ENCODE data around the gene TAP1. TPM values are rescaled to one million over a fixed set of nuclear protein-coding genes. Genes with fewer than 3 reads are reported as not detected.

TAP1 gene
- total and polyA plus RNA-seq, 9 of the 15 experiments (the other 6 are each of a cell fraction or from before 2014, with no cell fraction given) = 1.3 to 6.0 (median 4.2) TPM

GRCh38 chr6:32843979-32844838 lies 9.3 kb downstream of the TAP1 start, which contains the start of gene PSMB8 (continued):
- no peak for TF ChIP-seq GTF3C2 (IDR thresholded peaks at IDR 0.05; ENCODE audit: borderline replicate concordance, extremely low read depth, insufficient read length)
- no peak for TF ChIP-seq ZNF589 (CRISPR knock-in tag; IDR thresholded peaks at IDR 0.05; ENCODE audit: low read depth)
- TF ChIP-seq ZBTB33 (CRISPR knock-in tag; IDR thresholded peaks at IDR 0.05) = peak; percentile 94; the same call in 1 of the 2 replicates
- no peak for TF ChIP-seq ZNF639 (CRISPR knock-in tag; conservative IDR thresholded peaks at IDR 0.05 in 1 of 2, IDR thresholded peaks at IDR 0.05 in 1 of 2)
- TF ChIP-seq CBFA2T2 (conservative IDR thresholded peaks at IDR 0.05) = no peak
- no peak for TF ChIP-seq TRIM24 (IDR thresholded peaks at IDR 0.05)
- no peak for TF ChIP-seq TAF7 (tag; IDR thresholded peaks at IDR 0.05)
- no peak for TF ChIP-seq ASH1L (IDR thresholded peaks at IDR 0.05; ENCODE audit: borderline replicate concordance, low read depth, partially characterized antibody)
- no peak for TF ChIP-seq SP2 (IDR thresholded peaks at IDR 0.05; ENCODE audit: extremely low read depth, low read depth, low read length, poor library complexity, severe bottlenecking)
- TF ChIP-seq EGR1 (conservative IDR thresholded peaks at IDR 0.05) = no peak
- no peak for TF ChIP-seq ZNF586 (CRISPR knock-in tag; conservative IDR thresholded peaks at IDR 0.05)

All from K562 (cell line).